Measurements from ENCODE around the gene RAVER1.

DNA sequence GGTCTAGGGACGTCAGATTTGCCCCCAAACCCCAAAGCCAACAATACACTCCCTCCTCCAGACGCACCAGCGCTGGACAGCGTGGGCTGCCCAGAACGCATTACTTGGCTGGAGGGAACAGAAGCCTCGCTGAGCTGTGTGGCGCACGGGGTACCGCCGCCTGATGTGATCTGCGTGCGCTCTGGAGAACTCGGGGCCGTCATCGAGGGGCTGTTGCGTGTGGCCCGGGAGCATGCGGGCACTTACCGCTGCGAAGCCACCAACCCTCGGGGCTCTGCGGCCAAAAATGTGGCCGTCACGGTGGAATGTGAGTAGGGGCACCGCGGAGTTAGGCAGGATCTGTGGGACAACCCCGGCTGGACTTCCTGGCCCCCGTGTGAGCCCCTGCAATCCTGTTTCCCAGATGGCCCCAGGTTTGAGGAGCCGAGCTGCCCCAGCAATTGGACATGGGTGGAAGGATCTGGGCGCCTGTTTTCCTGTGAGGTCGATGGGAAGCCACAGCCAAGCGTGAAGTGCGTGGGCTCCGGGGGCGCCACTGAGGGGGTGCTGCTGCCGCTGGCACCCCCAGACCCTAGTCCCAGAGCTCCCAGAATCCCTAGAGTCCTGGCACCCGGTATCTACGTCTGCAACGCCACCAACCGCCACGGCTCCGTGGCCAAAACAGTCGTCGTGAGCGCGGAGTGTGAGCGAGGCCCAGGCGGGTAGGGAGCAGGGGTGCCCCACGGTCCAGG, 39.5 kb downstream of the RAVER1 start:
- TF ChIP-seq, protein P1, sequence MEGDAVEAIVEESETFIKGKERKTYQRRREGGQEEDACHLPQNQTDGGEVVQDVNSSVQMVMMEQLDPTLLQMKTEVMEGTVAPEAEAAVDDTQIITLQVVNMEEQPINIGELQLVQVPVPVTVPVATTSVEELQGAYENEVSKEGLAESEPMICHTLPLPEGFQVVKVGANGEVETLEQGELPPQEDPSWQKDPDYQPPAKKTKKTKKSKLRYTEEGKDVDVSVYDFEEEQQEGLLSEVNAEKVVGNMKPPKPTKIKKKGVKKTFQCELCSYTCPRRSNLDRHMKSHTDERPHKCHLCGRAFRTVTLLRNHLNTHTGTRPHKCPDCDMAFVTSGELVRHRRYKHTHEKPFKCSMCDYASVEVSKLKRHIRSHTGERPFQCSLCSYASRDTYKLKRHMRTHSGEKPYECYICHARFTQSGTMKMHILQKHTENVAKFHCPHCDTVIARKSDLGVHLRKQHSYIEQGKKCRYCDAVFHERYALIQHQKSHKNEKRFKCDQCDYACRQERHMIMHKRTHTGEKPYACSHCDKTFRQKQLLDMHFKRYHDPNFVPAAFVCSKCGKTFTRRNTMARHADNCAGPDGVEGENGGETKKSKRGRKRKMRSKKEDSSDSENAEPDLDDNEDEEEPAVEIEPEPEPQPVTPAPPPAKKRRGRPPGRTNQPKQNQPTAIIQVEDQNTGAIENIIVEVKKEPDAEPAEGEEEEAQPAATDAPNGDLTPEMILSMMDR (conservative IDR thresholded peaks at IDR 0.05; ENCODE audit: low read length), result no peak
- no peak for TF ChIP-seq EZH2phosphoT487 (IDR thresholded peaks at IDR 0.05; ENCODE audit: borderline replicate concordance, low read depth, low read length)

All from OCI-LY7 (cell line).